GM18870 (cell line): Measurements from ENCODE around the gene SLC25A26.

Experiments used
- ATAC-seq: cut with Tn5 transposase; IDR thresholded peaks from one replicate; pipeline ENCODE4 v1.9.1; 2021; ENCODE audit warnings: moderate library complexity; ENCODE audit not compliant: unreplicated experiment

Gene SLC25A26

GRCh38 chr3:66393333-66394005 is 172.7 kb downstream of the SLC25A26 start:
- peak; percentile 18 for ATAC-seq

DNA sequence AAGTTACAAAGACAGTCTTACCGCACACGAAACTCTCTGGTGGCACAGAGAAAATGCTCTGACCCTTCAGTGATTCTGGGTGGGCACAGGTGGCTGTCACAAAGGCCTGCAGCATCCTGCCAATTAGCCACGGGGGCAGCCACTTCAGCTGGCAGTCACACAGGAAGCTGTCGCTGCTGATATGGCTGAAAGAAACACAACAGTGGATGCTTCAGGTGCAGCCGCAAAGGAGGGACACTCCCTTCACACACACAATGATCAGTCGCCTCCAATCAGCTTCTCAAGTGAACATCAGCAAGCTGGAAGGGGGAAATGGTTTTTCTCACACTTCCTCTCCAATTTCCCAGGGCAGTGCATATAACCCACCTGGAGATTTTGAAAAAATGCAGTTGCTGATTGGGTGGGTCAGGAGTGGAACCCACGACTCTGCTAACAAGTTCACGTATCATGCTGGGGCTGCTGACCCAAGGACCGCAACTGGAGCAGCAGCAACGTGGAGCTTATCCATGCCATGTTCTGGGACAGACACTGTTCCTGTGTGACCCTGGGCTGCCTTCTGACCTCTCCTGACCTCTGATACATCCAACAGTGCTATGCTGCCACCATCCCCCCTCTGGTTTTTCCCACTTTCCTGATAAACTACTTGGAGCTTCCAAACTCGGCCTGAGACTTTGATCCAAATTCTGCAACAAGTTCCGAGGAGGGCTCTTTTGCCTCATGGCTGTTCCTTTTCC is 173.4 kb downstream of the SLC25A26 start:
- peak; percentile 86 for ATAC-seq

DNA sequence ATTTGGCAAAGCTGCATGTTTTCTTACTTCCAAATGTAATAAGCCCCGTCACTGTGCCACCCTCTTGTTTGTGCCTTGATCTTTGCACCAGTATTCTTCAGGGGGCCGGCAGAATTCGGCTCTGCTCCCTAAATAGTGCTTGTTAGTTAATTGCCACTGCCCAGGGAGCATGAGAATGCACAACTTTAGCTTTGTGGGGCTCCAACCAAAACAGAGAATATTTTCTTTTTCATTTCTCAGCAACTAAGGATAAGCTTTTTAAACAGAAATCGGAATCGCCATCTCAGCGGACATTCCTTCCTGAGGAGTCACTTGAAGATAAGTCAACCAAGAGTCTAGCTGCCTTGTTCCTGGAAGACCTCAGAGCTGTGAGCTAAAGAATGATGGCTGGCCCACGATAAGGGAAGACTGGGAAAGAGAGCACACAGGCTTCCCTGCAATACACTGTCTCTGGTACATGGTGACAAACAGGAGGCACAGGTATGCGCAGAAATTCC is 174.0 kb downstream of the SLC25A26 start:
- no peak for ATAC-seq

DNA sequence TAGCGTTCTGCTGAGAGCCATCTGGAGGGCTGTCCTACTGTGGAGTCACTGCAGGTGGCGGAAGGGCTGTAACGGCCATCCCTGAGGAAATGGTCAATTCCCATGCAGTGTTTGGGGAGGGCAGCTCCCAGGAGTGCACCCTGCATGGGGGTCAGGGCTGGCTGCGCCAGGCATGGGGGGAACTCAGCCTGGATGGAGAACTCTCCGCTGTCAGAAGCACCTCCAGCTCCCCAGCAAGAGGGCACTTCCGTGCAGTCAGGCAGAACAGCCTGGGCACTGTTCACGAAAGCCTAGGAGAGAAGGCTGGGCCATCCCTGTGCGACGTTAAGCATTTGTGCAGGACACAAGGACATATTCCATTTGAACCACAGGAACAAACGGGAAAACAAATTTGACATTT is 174.8 kb downstream of the SLC25A26 start:
- no peak for ATAC-seq

GRCh38 chr3:66396161-66396760 is 175.5 kb downstream of the SLC25A26 start:
- ATAC-seq = no peak

- ATAC-seq = no peak
Measured at GRCh38 chr3:66396888-66397287, 176.1 kb downstream of the SLC25A26 start.

DNA sequence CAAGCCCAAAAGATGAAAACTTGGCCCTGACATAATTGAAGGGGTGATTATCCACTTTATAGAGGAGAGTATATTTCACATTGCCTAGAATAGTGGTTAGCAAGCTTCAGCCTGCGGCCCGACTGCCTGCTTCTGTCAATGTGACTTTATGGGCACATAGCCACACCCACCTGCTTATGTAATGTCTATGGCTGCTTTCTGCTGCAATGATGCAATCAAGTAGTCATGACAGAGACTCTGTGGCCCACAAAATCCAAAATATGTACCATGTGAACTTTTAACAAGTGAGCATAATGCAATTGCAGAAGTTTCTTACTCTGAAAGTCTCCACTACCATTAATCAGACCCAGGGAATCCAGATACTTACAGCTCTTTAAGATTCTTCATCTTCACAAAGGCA is 176.9 kb downstream of the SLC25A26 start:
- ATAC-seq = no peak

DNA sequence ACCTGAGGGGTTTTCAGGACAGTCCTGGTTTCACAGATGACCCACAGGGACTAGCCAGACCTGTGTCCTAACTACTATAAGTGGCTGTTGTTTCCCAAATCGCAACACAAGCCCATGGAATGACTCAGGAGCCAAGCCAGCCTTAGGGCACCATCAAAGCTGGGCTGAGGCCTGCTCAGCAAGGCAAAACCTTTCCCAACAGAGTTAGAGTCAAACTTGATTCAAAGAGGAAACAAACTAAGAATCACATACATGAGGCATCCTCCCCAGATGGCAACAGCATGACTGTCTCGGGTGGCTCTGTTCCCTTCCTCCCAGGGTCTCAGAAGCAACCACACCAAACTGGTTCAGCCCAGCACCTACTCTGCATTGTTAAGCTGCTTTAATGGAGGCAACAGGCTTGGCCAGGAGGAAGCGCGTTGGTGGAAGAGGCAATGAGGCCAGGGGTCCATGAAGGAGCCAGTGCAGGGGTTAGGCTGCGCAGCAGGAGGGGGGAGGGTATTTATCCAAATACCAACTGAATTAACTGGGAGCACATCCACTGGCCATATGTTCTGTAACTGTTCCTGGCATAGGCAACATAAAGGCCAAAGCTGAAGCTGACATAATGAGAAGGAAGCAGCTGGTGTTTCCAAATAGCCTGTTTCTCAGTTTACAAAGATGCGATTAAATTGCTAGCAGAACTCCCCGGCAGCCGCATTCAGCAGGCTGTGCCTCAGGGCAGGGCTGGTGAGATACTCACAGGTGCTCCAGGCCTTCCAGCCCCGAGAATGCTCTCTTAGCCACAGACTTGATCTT is 177.6 kb downstream of the SLC25A26 start:
- no peak for ATAC-seq

GRCh38 chr3:66399529-66400232 is 178.9 kb downstream of the SLC25A26 start:
- no peak for ATAC-seq

- ATAC-seq = no peak
Measured at GRCh38 chr3:66400411-66401156, 179.8 kb downstream of the SLC25A26 start.

GRCh38 chr3:66401157-66401550 is 180.4 kb downstream of the SLC25A26 start:
- ATAC-seq = no peak

- no peak for ATAC-seq
Measured at GRCh38 chr3:66401675-66402491, 181.1 kb downstream of the SLC25A26 start.

DNA sequence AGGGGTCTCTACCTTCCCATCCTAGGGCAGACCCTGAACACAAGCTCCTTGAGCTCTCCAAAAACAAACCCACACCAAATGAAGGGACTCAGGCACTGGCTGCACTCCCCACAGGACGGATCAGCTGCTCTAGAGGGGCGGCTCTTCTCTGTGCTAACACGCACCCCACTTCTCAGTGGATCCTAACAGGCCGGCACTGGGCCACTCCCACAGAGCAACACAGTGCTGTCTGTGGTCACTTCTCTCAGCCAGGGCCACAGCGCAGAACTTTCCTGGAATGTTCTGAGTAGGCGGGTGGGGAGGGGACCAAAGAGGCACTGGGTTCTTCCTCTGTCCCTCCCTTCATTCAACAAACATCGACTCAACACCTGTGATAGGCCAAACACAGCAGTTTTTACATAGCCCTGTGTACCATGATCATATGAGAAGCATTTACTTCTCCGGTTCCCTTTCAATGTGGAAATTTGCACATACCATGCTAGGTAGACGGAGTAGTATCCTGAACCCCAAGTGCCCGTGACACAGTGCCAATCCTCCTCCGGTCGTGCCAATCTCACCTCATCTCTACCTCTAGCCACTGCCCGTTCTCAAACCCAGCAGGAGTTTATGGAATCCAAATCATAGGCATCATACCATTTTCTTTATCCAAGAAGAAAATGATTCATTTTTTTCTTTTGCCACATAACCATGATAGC is 181.9 kb downstream of the SLC25A26 start:
- ATAC-seq = no peak

GRCh38 chr3:66403323-66403990 is 182.7 kb downstream of the SLC25A26 start:
- ATAC-seq = no peak

DNA sequence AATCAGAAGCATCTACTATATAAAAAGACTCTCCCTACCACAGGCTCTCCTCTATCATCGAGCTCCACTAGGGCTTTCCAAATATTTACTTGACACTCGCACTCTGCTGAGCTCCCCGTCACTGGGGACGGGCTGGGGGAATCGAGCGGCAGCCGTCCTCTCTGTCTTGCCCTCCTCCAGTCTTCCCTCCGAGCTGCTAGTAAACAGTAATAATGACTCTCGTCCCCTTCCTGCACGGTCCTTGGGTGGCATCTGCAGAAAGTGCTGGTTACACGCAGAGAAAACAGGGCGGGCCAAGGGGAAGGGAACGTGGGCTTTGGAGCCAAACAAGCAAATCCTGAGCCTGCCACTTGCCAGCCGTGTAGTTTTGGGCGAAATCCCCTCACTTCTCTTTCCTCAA is 183.4 kb downstream of the SLC25A26 start:
- ATAC-seq = no peak

- no peak for ATAC-seq
Measured at GRCh38 chr3:66404903-66405700, 184.3 kb downstream of the SLC25A26 start.

DNA sequence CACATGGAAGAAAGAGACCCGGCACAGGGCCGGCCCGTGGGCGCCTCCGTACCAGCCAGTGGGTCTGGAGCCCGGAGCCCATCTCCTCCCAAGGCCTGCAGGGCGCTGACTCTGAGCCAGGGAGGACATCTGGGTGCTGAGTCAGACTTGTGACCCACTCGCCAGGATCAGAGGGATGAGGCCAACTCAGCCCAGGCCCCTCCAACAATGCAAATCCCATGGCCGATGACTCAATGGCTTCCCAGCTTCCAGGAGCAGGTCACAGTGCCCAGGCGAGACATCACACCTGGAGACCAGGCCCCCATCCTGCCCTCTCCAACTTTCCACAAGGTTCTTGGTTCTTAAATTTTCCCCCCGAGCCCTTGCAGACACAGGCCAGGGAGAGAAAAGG is 184.9 kb downstream of the SLC25A26 start:
- ATAC-seq = no peak
